Stimulated activated naive CD4-positive, alpha-beta T cell (primary cell): ENCODE data around the gene SH3RF3.

Experiments used
- DNase-seq, 6 experiments: peaks; one replicate each; lab custom pipeline; 2025; lab: John Stamatoyannopoulos, UW

The SH3RF3 gene

DNA sequence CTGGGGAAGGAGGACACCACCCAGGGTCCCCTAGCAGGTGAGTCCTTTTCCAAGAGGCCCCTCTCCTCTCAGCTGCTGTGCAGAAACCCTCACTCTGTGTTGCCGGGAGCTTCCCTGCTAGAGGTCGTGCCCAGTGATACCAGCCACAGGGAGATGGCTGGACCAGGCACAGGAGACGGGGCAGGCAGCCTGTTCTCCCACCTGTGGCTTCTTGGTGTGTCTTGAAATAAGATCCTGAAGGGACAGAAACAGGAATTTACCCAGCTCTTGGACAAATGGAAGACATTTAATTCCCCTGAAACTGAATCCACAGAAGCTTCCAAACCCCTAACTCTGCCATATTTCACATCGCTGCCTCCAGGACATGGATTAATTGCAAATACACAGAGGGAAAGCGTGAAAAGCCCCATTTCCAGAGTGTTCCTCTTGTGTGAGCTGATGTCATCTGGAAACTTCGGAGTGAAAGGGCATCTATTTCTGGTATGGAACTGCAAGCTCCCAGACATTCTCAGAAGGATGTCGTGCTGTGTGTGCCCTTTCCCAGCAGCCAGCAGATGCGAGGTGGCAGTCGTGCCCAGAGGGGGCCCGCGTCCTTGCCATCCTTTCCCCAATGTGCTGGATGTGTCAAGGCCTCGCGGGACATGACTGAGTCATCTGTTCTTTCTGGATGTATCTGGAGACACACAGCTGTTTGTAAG is 307.0 kb downstream of the SH3RF3 start:
- no peak for DNase-seq

GRCh38 chr2:109436610-109437225 is 307.7 kb downstream of the SH3RF3 start:
- no peak for DNase-seq

GRCh38 chr2:109437325-109438090 is 308.5 kb downstream of the SH3RF3 start:
- DNase-seq, result no peak

DNA sequence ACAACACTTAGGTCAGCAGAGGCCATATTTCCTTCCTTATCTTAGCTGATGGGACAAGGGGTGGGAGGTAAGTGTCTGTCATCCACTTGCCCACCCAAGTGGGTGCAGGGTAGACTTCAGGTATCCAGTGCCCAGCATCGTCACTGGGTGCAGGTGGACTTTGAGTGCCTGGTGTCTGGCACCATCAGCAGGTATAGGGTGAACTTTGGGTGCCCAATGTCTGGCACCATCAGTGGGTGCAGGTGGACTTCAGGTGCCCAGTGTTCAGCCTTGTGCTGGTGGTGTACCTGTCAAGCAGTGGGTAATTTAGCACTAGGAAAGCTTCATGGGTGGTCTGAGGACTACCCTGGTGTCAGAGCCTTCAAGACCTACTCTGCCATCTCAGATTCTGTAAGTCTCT is 309.1 kb downstream of the SH3RF3 start:
- DNase-seq, result no peak

DNA sequence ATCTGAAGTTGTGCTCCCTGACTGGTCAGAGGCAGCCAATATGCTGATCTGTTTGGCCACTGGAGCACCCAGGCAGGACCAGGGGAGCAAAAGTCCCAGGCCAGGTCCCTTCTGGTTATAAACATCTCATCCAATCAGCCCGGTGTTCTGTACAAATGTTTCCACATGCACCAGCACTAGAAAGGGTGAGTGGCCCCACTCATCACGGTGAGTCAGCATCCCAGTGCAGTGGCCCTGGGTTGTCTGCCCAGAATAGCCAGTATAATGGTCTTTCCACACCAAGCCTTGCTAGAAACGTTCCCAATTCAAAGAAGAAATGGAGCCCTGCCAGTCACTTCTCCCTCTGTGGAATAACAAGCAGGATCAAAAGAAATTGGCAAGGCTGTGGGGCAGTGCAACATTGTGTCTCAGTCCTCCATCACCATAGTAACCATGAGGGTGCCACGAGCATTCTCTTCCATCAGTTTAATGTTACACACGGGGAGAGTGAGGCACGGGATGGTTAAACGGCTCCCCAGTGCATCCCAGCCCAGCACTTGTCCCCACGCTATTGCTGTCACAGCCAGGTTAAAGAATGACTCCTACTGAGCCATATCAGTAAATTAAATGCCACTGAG is 309.9 kb downstream of the SH3RF3 start:
- no peak for DNase-seq

DNA sequence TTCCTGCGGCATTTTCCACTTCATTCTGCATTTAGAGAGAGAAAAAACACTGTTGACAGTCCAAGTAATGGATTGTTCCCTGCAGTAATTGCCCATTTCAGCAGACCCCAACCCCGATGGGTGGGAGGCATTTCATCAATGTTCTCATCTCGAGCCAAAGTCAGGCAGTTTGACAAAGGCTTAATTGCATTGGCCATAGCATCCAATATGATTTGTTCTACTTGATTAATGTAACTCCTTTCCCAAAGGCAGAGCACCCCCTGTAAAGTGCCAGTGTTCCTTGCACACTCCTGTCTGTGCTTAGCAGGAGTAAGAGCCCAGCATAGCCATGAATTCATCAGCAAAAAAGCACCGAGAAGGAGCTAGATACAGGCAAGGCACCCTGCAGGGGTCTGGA is 310.4 kb downstream of the SH3RF3 start:
- DNase-seq, result no peak

DNA sequence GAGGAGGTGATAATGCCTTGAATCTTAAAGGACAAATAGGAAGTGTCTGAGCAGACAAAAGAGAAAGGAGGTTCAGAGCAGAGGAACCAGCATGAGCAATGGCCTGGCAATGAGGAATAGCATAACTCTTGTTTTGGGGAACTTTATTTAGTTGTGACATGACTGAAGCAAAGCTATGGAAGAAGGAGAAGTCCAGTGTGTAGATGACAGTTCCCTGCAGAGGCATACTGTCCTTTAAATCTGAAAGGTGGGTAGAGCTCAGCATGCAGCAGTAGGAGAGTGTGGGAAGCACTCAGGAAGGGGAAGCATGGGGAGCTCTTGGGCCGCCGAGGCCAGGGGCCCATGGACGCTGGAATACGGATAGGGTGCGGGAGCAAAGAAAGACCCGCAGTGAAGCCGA is 311.0 kb downstream of the SH3RF3 start:
- no peak for DNase-seq

GRCh38 chr2:109440499-109441156 is 311.6 kb downstream of the SH3RF3 start:
- no peak for DNase-seq

- DNase-seq, result no peak
Measured at GRCh38 chr2:109442715-109443319, 313.8 kb downstream of the SH3RF3 start.

DNA sequence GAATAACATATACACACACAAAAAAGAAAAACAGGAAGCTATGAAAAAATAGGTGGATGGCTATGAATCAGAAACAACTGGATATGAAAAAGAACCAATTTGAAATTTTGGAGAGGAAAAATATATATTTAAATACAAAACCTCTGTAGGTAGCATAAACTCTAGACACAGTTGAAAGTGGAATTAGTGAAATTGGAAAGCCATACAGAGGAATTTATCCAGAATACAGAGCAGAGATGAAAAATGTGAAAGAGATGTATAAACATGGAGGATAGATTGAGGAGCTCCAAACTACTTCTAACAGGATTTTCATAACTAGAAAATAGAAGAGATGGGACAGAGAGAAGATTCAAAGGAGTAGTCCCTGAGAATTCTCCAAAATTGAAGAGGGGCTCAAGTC is 315.9 kb downstream of the SH3RF3 start:
- DNase-seq, result no peak

GRCh38 chr2:109446278-109447131 is 317.5 kb downstream of the SH3RF3 start:
- no peak for DNase-seq

DNA sequence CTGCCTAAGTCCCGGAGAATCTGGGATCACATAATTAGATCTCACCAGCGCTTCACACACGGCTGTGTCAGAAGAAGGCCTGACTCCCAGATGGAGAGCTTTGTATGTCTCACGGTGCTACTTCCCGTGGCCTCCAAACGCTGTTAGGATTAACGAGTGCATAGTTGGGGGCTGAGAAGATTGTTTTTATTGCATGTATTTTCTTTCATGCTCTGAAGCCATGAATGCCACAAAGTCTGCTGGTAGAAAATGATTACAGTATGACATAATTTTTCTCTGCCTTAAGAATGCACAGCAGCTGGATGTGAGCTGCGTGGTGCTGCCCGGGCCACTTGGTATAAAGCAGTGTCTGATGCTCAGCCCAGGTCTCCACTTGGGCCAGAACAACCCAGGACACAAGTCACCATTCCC is 318.3 kb downstream of the SH3RF3 start:
- DNase-seq, result no peak

- no peak for DNase-seq
Measured at GRCh38 chr2:109447776-109448175, 318.8 kb downstream of the SH3RF3 start.

- DNase-seq, result no peak
Measured at GRCh38 chr2:109448207-109448606, 319.2 kb downstream of the SH3RF3 start.

- DNase-seq, result no peak
Measured at GRCh38 chr2:109448946-109449788, 320.2 kb downstream of the SH3RF3 start.

- no peak for DNase-seq
Measured at GRCh38 chr2:109450574-109451273, 321.7 kb downstream of the SH3RF3 start.

DNA sequence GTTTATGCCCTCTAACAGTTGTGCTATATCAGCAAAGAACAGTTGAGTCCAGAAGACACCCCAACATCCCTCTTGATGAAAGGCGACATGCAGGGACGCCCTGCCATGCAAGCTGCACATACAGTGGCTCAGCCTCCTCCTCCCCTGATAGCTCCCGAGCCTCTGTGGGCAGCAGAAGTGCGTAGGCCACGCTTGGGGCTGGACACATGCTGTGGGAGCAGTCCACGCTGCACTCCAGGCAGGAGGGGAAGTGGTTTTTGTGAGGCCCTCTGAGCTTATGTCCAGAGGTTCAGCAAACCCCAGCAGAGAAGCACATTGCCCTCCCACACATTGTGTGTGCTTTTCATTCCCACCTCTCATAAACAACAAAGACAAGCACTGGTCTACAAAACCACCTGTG is 322.7 kb downstream of the SH3RF3 start:
- no peak for DNase-seq

DNA sequence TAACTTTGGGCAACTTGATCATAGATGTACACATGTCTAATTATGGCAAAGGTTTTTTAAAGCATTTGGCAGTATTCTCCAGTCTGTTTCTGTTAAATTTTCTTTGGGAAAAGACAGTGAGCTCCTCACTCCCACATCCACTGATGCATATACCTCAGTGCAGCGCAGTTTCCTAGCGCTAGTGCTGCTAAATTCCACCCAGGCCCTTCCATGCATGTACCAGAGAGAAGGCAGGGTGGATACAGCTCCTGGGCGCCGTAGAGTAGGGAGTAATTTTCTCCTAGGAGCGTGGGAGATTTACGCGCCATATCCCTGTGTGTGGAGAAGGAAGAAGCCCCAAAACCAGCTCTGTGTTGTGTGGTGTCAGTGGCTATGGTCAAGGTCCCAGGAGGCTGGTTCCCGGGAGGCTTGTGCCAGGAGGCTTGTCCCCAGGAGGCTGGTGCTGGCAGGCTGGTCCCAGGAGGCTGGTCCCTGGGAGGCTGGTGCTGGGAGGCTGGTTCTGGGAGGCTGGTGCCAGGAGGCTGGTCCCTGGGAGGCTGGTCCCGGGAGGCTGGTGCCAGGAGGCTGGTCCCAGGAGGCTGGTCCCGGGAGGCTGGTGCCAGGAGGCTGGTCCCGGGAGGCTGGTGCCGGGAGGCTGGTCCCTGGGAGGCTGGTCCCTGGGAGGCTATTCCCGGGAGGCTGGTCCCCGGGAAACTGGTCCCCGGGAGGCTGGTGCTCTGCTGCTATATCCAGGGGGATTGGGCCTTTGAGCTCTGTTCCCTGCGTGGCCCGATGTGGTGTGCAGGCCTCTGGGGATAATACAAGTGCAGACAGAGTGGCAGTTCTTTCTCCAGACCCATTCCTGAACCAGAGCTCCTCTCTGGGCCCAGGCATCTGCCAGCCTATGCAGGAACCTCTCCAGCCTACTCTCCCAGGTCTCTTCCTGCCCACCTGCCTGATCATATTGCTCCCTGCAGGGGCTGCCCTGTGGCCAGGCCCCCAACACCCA is 323.6 kb downstream of the SH3RF3 start:
- DNase-seq, result no peak
